Suppressor macrophage (primary cell): ENCODE measurements around the gene LNPEP.

Source experiments
- DNase-seq, 4 experiments: peaks; one replicate each; pipeline ENCODE4 v3.0.0-alpha.2; 2020 to 2022

LNPEP gene

GRCh38 chr5:97000391-97000790, 64.5 kb downstream of the LNPEP start:
- peak in 1 of 4 experiments; percentile 7 for DNase-seq

- DNase-seq = no peak
These were observed 67.1 kb downstream of the LNPEP start for GRCh38 chr5:97002983-97003382.

GRCh38 chr5:97004423-97005060, 68.7 kb downstream of the LNPEP start:
- DNase-seq = no peak

GRCh38 chr5:97006454-97007060, 70.7 kb downstream of the LNPEP start:
- no peak for DNase-seq

- DNase-seq = peak; percentile 56 to 95 (median 87)
These were observed 73.5 kb downstream of the LNPEP start for GRCh38 chr5:97009212-97009898.

- no peak for DNase-seq
These were observed 74.0 kb downstream of the LNPEP start for GRCh38 chr5:97009921-97010320.

- no peak for DNase-seq
These were observed 74.7 kb downstream of the LNPEP start for GRCh38 chr5:97010606-97011005.

- DNase-seq = no peak
These were observed 75.7 kb downstream of the LNPEP start for GRCh38 chr5:97011567-97011966.

- DNase-seq = no peak
These were observed 83.7 kb downstream of the LNPEP start for GRCh38 chr5:97019435-97020117.

- no peak for DNase-seq
These were observed 85.5 kb downstream of the LNPEP start for GRCh38 chr5:97021416-97021815.

GRCh38 chr5:97022898-97023297, 87.0 kb downstream of the LNPEP start:
- DNase-seq = peak in 2 of 4 experiments; percentile 9 to 21

GRCh38 chr5:97026721-97027120, 90.8 kb downstream of the LNPEP start:
- no peak for DNase-seq

GRCh38 chr5:97037819-97038218, 101.9 kb downstream of the LNPEP start:
- DNase-seq = no peak

GRCh38 chr5:97041239-97041638, 105.4 kb downstream of the LNPEP start:
- DNase-seq = no peak

- DNase-seq = no peak
These were observed 107.1 kb downstream of the LNPEP start for GRCh38 chr5:97042996-97043395.

GRCh38 chr5:97043511-97043910, 107.6 kb downstream of the LNPEP start:
- DNase-seq = no peak

GRCh38 chr5:97044052-97044451, 108.2 kb downstream of the LNPEP start:
- DNase-seq = peak; percentile 8 to 39 (median 32)

GRCh38 chr5:97046270-97046982, 110.5 kb downstream of the LNPEP start:
- DNase-seq = no peak

GRCh38 chr5:97047076-97047475, 111.2 kb downstream of the LNPEP start:
- no peak for DNase-seq

- DNase-seq = peak; percentile 72 to 87 (median 78)
These were observed 113.3 kb downstream of the LNPEP start for GRCh38 chr5:97049175-97049574.

- no peak for DNase-seq
These were observed 120.4 kb downstream of the LNPEP start for GRCh38 chr5:97056263-97056662.

- DNase-seq = no peak
These were observed 126.2 kb downstream of the LNPEP start for GRCh38 chr5:97062046-97062445.

- no peak for DNase-seq
These were observed 127.4 kb downstream of the LNPEP start for GRCh38 chr5:97063251-97063650.
